Measurements from ENCODE around the gene BIRC7.

BIRC7 gene

GRCh38 chr20:63265891-63266515, 30.3 kb downstream of the BIRC7 start:
- POLR2A ChIA-PET, result no interaction called here
- no peak for DNase-seq (ENCODE audit: extremely low spot score)
- TF ChIP-seq ARNT (IDR thresholded peaks at IDR 0.05) (no peak), BHLHE40 (IDR thresholded peaks at IDR 0.05; ENCODE audit: borderline replicate concordance) (no peak), ELF4 (IDR thresholded peaks at IDR 0.05) (no peak), TARDBP (IDR thresholded peaks at IDR 0.05) (no peak), CTBP1 (IDR thresholded peaks at IDR 0.05; ENCODE audit: borderline replicate concordance) (no peak), L3MBTL2 (conservative IDR thresholded peaks at IDR 0.05) (no peak), HDGF (IDR thresholded peaks at IDR 0.05; ENCODE audit: borderline replicate concordance) (no peak), NFRKB (IDR thresholded peaks at IDR 0.05) (no peak), PKNOX1 (IDR thresholded peaks at IDR 0.05) (no peak), LEF1 (IDR thresholded peaks at IDR 0.05; ENCODE audit: borderline replicate concordance) (no peak), ZNF384 (IDR thresholded peaks at IDR 0.05) (no peak)
- CTCF ChIA-PET, result no interaction called here

- TF ChIP-seq CTBP1 (IDR thresholded peaks at IDR 0.05; ENCODE audit: borderline replicate concordance) (no peak), FOXM1 (IDR thresholded peaks at IDR 0.05; ENCODE audit: borderline replicate concordance) (no peak), LEF1 (IDR thresholded peaks at IDR 0.05; ENCODE audit: borderline replicate concordance) (no peak), FOXA1 (IDR thresholded peaks at IDR 0.05) (no peak), L3MBTL2 (conservative IDR thresholded peaks at IDR 0.05) (no peak), PKNOX1 (IDR thresholded peaks at IDR 0.05) (no peak), ZNF384 (IDR thresholded peaks at IDR 0.05) (no peak), NFRKB (IDR thresholded peaks at IDR 0.05) (no peak), BHLHE40 (IDR thresholded peaks at IDR 0.05; ENCODE audit: borderline replicate concordance) (no peak), TARDBP (IDR thresholded peaks at IDR 0.05) (no peak), HDGF (IDR thresholded peaks at IDR 0.05; ENCODE audit: borderline replicate concordance) (no peak), SP1 (IDR thresholded peaks at IDR 0.05) (no peak), ELF4 (IDR thresholded peaks at IDR 0.05) (no peak), FOXK2 (IDR thresholded peaks at IDR 0.05) (no peak), ARNT (IDR thresholded peaks at IDR 0.05) (no peak), SUZ12 (IDR thresholded peaks at IDR 0.05) (no peak)
- ChIA-PET POLR2A (no interaction called here), CTCF (interaction anchor here (0.6 kb wide), 1 partner anchor 84 kb away, joined by 3 read pairs; no protein-coding TSS in a partner anchor)
- no peak for DNase-seq (ENCODE audit: extremely low spot score)
Measured at GRCh38 chr20:63267691-63268090, 32.0 kb downstream of the BIRC7 start.

GRCh38 chr20:63268256-63268655, 32.6 kb downstream of the BIRC7 start:
- TF ChIP-seq L3MBTL2 (conservative IDR thresholded peaks at IDR 0.05) (no peak), ZNF384 (IDR thresholded peaks at IDR 0.05) (no peak), FOXM1 (IDR thresholded peaks at IDR 0.05; ENCODE audit: borderline replicate concordance) (no peak), HDGF (IDR thresholded peaks at IDR 0.05; ENCODE audit: borderline replicate concordance) (no peak), FOXA1 (IDR thresholded peaks at IDR 0.05) (no peak), FOXK2 (IDR thresholded peaks at IDR 0.05) (no peak), TARDBP (IDR thresholded peaks at IDR 0.05) (no peak), BHLHE40 (IDR thresholded peaks at IDR 0.05; ENCODE audit: borderline replicate concordance) (no peak), ARNT (IDR thresholded peaks at IDR 0.05) (no peak), PKNOX1 (IDR thresholded peaks at IDR 0.05) (no peak), ELF4 (IDR thresholded peaks at IDR 0.05) (no peak), CTBP1 (IDR thresholded peaks at IDR 0.05; ENCODE audit: borderline replicate concordance) (no peak), SP1 (IDR thresholded peaks at IDR 0.05) (no peak), SUZ12 (IDR thresholded peaks at IDR 0.05) (no peak), NFRKB (IDR thresholded peaks at IDR 0.05) (no peak)
- POLR2A ChIA-PET, result no interaction called here
- DNase-seq (ENCODE audit: extremely low spot score), result no peak
- CTCF ChIA-PET, result interaction anchor here (0.6 kb wide), 1 partner anchor 85 kb away, joined by 3 read pairs; no protein-coding TSS in a partner anchor

DNA sequence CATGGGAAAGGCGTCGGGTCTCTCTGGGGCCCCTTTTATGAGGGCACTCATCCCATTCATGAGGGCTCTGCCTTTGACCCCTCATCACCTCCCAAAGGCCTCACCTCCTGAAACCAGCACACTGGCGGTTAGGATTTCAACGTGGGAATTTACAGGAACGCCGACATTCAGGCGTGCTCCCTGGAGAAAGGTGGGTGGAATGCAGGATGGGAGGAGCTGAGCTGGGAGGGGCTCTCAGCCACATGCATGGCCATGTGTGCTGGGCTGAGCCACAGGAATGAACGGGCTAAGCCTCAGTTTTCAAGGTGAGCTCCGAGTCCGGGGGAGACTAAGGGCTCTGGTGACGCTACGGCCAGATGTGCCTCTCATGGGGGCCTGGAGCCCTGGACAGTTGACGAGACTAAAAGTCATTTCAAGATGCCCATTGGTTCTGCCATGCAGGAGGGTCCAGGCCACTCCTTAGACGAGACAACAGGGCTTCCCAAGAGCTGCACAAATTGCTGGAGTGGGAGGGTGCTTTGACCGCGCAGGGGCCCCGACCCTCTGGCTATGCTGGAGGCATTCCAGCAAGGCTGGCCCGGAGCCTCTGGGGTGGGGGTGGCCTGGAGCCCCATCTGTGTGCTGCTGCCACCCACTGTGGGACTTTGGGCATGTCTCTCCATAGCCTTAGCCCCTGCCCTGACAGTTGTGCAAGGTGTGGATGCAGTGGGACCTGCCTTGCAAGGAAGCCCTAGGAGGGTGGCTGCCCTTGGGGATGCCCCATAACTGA, 33.1 kb downstream of the BIRC7 start:
- CTCF ChIA-PET, result no interaction called here
- DNase-seq (ENCODE audit: extremely low spot score), result no peak
- no peak for TF ChIP-seq ARNT (IDR thresholded peaks at IDR 0.05)
- TF ChIP-seq L3MBTL2 (conservative IDR thresholded peaks at IDR 0.05), result no peak
- TF ChIP-seq TARDBP (IDR thresholded peaks at IDR 0.05), result no peak
- no peak for TF ChIP-seq PKNOX1 (IDR thresholded peaks at IDR 0.05)
- no peak for TF ChIP-seq FOXK2 (IDR thresholded peaks at IDR 0.05)
- no peak for TF ChIP-seq SUZ12 (IDR thresholded peaks at IDR 0.05)
- TF ChIP-seq ZNF384 (IDR thresholded peaks at IDR 0.05), result no peak
- TF ChIP-seq FOXA1 (IDR thresholded peaks at IDR 0.05), result no peak
- TF ChIP-seq NFRKB (IDR thresholded peaks at IDR 0.05), result no peak
- no peak for TF ChIP-seq FOXM1 (IDR thresholded peaks at IDR 0.05; ENCODE audit: borderline replicate concordance)
- no peak for TF ChIP-seq HDGF (IDR thresholded peaks at IDR 0.05; ENCODE audit: borderline replicate concordance)
- TF ChIP-seq BHLHE40 (IDR thresholded peaks at IDR 0.05; ENCODE audit: borderline replicate concordance), result no peak
- no peak for TF ChIP-seq CTBP1 (IDR thresholded peaks at IDR 0.05; ENCODE audit: borderline replicate concordance)
- TF ChIP-seq SP1 (IDR thresholded peaks at IDR 0.05), result no peak
- no peak for TF ChIP-seq ELF4 (IDR thresholded peaks at IDR 0.05)
- no peak for TF ChIP-seq LEF1 (IDR thresholded peaks at IDR 0.05; ENCODE audit: borderline replicate concordance)
- POLR2A ChIA-PET, result no interaction called here

- POLR2A ChIA-PET, result no interaction called here
- no peak for TF ChIP-seq PKNOX1 (IDR thresholded peaks at IDR 0.05)
- no peak for TF ChIP-seq L3MBTL2 (conservative IDR thresholded peaks at IDR 0.05)
- TF ChIP-seq FOXA1 (IDR thresholded peaks at IDR 0.05), result no peak
- no peak for TF ChIP-seq LEF1 (IDR thresholded peaks at IDR 0.05; ENCODE audit: borderline replicate concordance)
- TF ChIP-seq CTBP1 (IDR thresholded peaks at IDR 0.05; ENCODE audit: borderline replicate concordance), result no peak
- TF ChIP-seq NFRKB (IDR thresholded peaks at IDR 0.05), result no peak
- no peak for TF ChIP-seq FOXM1 (IDR thresholded peaks at IDR 0.05; ENCODE audit: borderline replicate concordance)
- no peak for TF ChIP-seq SUZ12 (IDR thresholded peaks at IDR 0.05)
- no peak for TF ChIP-seq SP1 (IDR thresholded peaks at IDR 0.05)
- TF ChIP-seq BHLHE40 (IDR thresholded peaks at IDR 0.05; ENCODE audit: borderline replicate concordance), result no peak
- no peak for TF ChIP-seq FOXK2 (IDR thresholded peaks at IDR 0.05)
- TF ChIP-seq ARNT (IDR thresholded peaks at IDR 0.05), result no peak
- TF ChIP-seq HDGF (IDR thresholded peaks at IDR 0.05; ENCODE audit: borderline replicate concordance), result no peak
- no peak for TF ChIP-seq ELF4 (IDR thresholded peaks at IDR 0.05)
- CTCF ChIA-PET, result no interaction called here
- no peak for DNase-seq (ENCODE audit: extremely low spot score)
Measured at GRCh38 chr20:63269724-63270123, 34.0 kb downstream of the BIRC7 start.

All from HEK293T (cell line).